LNCaP clone FGC (cell line): ENCODE data around the gene EOLA2.
"Not testable (repeated sequence)": the region's sequence is repeated elsewhere in the genome, so short reads cannot be mapped to it uniquely, and the experiment has no call there.

Experiments
- DNase-seq: peaks from one replicate; pipeline ENCODE4 v3.0.0-alpha.2; 2011; ENCODE audit warnings: low read depth
- H3K4me3 ChIP-seq: 2 replicates; pipeline ENCODE4 v1.5.1; 2011; ENCODE audit warnings: mild to moderate bottlenecking, low read depth, low read length, control low read depth
- CTCF ChIP-seq: IDR thresholded peaks from 2 replicates; pipeline ENCODE4 v1.5.1; 2012; ENCODE audit warnings: mild to moderate bottlenecking; ENCODE audit not compliant: control insufficient read depth, insufficient read depth; ENCODE audit errors: extremely low read depth

The EOLA2 gene

DNA sequence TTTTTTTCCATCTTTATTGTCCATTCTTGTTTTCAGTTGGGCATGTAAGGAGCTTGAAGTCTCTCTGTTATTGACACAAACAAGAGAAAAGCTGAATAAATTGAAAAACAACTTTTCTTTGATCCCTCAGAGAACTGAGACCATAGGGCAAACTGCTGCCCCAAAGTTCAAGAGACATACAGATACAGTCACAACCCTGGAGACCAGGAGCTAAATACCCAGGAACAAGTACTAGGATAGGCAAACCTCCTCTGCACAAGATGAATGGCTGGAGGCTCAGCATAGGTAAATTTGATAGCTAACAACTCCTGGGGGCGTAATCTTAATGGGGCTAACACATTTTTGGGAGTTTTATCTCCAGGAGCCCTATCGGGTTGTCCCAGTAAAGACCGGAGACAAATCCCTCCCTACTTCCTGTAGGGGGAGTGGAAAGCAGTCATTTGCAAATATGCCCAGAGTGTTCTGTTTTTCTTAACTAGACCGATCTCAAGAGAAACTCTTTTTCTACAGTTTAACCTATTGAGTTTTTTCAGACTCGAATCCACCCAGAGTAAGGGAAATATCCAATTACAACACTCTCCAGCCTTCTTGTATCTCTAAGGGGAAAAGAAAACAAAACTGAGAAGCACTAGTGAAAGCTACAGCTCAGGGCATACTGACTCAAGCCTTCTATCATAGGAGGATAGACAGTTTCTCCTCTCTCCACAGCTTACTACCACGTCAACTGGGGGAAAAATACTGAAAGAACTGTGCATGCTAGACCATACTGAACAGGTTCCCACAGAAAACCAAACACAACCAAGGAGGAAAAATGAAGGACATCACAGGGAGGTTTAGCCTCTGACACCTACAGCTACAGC, 34.2 kb downstream of the EOLA2 start:
- no peak for DNase-seq
- H3K4me3 ChIP-seq = no peak overlapping the region
- no peak for TF ChIP-seq CTCF

- no peak for TF ChIP-seq CTCF
- no peak for DNase-seq
- H3K4me3 ChIP-seq = no peak overlapping the region
Observed at GRCh38 chrX:149898554-149898953, 39.7 kb downstream of the EOLA2 start.

DNA sequence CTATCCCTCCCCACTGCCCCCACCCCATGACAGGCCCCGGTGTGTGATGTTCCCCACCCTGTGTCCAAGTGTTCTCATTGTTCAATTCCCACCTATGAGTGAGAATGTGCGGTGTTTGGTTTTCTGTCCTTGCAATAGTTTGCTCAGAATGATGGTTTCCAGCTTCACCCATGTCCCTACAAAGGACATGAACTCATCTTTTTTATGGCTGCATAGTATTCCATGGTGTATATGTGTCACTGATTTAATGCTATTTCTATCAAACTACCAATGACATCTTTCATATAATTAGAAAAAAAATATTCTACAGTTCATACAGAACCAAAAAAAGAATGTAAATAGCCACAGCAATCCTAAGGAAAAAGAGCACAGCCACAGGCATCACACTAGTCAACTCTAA, 47.5 kb downstream of the EOLA2 start:
- H3K4me3 ChIP-seq, DNase-seq: not testable (repeated sequence)
